HG03469 (cell line): ENCODE results near the gene GSN.

Experiments used
- ATAC-seq: cut with Tn5 transposase; IDR thresholded peaks from one replicate; pipeline ENCODE4 v1.9.1; 2021; ENCODE audit warnings: mild to moderate bottlenecking, moderate library complexity, moderate number of reproducible peaks; ENCODE audit not compliant: unreplicated experiment

Gene GSN

GRCh38 chr9:121348221-121348620 is 80.3 kb downstream of the GSN start:
- no peak for ATAC-seq

GRCh38 chr9:121349009-121349408 is 81.0 kb downstream of the GSN start:
- ATAC-seq, result no peak

GRCh38 chr9:121350036-121350435 is 82.1 kb downstream of the GSN start:
- no peak for ATAC-seq

GRCh38 chr9:121350993-121351561 is 83.1 kb downstream of the GSN start:
- ATAC-seq, result no peak

GRCh38 chr9:121353241-121354061 is 85.5 kb downstream of the GSN start:
- ATAC-seq, result peak; percentile 92

GRCh38 chr9:121354141-121354540 is 86.2 kb downstream of the GSN start:
- no peak for ATAC-seq

- no peak for ATAC-seq
These were observed 86.8 kb downstream of the GSN start for GRCh38 chr9:121354762-121355161.

GRCh38 chr9:121357011-121357410 is 89.0 kb downstream of the GSN start:
- ATAC-seq, result no peak

GRCh38 chr9:121358751-121359150 is 90.8 kb downstream of the GSN start:
- no peak for ATAC-seq

- ATAC-seq, result no peak
These were observed 91.7 kb downstream of the GSN start for GRCh38 chr9:121359351-121360294.

GRCh38 chr9:121360601-121361374 is 92.8 kb downstream of the GSN start:
- ATAC-seq, result no peak

GRCh38 chr9:121362813-121363621 is 95.1 kb downstream of the GSN start:
- ATAC-seq, result no peak

- no peak for ATAC-seq
These were observed 95.6 kb downstream of the GSN start for GRCh38 chr9:121363622-121363961.

- ATAC-seq, result no peak
These were observed 96.1 kb downstream of the GSN start for GRCh38 chr9:121364077-121364476.

GRCh38 chr9:121364886-121365285 is 96.9 kb downstream of the GSN start:
- no peak for ATAC-seq

GRCh38 chr9:121365564-121365963 is 97.6 kb downstream of the GSN start:
- ATAC-seq, result no peak

- ATAC-seq, result no peak
These were observed 98.7 kb downstream of the GSN start for GRCh38 chr9:121366611-121367192.

GRCh38 chr9:121367306-121368137 is 99.6 kb downstream of the GSN start:
- no peak for ATAC-seq

- no peak for ATAC-seq
These were observed 100.2 kb downstream of the GSN start for GRCh38 chr9:121368138-121368522.
